ENCODE measurements around the gene GPBP1L1. TPM values are rescaled to one million over a fixed set of nuclear protein-coding genes. Genes with fewer than 3 reads are reported as not detected.
A peak's percentile ranks its signal among the peaks of the same experiment; 100 is the strongest.

Gene GPBP1L1
- total and polyA plus RNA-seq, 4 experiments from 2014 or later: 88.8 to 187 (median 161) TPM

DNA sequence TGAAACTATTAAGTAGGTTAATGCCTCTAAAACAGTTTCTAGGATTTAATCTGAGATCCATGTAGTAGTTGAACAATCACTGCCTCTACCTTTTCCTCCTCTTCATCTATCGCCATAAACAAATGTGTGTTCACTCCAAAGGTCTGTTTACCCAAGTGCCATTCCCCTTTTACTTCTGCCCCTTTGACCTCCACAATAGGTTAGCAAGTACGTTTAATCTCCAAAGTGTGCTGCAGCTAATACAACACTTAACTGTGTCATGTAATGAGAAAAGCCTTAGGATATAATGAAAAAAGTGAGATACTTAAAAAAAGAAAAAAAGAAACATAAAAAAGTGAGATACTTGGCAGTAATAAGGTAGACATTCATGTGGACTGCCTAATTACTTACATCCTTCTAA is 28.2 kb downstream of the GPBP1L1 start:
- no peaks in the 10 kb centered on the region for H3K27me3 ChIP-seq (ENCODE audit: insufficient read depth, low read length)
- Mint-ChIP-seq H3K4me3 (no peak overlapping the region), H3K27me3 (no peaks in the 10 kb centered on the region), H3K36me3 (peaks cover 40 to 70% of the 10 kb centered on the region in 2 donors), H3K4me1 (peaks cover 3 to 16% (median 5%) of the 10 kb centered on the region in 4 donors), H3K27ac (peak overlapping the region in 2 of 7 donors; percentile 20 to 88), H3K9me3 (no peaks in the 10 kb centered on the region)
- CTCF ChIA-PET (ENCODE audit: partially characterized antibody): no interaction called here
- intact Hi-C loops (cut with micrococcal nuclease): no loop called here
- H3K36me3 ChIP-seq (ENCODE audit: insufficient read depth, low read length): peaks cover 64% of the 10 kb centered on the region
- no peak overlapping the region for H3K27ac ChIP-seq (ENCODE audit: low read depth, low read length)
- no peak for DNase-seq
- no peaks in the 10 kb centered on the region for H3K9me3 ChIP-seq (ENCODE audit: control insufficient read depth in 1 of 2, low read length in 2 of 2)
- H3K4me1 ChIP-seq (ENCODE audit: insufficient read depth, low read length): no peaks in the 10 kb centered on the region
- no peak overlapping the region for H3K4me3 ChIP-seq (ENCODE audit: low read length in 2 of 2)
- POLR2A ChIA-PET (ENCODE audit: partially characterized antibody): no interaction called here

DNA sequence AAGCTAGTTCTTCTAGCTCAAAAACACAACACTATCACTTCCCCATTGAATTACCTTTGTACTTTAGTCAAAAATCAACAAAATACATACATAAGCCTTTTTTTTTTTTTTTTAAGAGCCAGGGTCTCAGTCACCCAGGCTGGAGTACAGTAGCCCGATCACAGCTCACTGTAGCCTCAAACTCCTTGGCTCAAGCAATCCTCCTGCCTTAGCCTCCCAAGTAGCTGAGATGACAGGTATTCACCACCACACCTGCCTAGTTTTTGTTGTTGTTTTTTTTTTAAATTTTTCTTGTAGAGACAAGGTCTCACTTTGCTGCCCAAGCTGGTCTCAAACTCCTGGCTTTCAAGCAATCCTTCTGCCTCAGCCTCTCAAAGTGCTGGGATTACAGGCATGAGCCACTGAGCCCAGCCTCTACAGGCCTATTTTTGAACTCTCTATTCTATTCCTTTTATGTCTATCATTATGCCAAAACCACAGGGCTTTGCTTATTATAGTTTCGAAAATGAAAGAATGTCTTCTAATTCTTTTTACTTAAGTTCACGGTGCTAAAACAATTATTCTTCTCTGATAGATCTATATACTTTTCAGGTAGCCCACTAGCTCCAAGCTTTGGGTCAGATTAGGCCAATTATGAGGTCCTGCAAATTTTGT is 29.6 kb downstream of the GPBP1L1 start:
- Histone ChIP-seq H3K9me3 (ENCODE audit: control insufficient read depth in 1 of 2, low read length in 2 of 2) (no peaks in the 10 kb centered on the region), H3K36me3 (ENCODE audit: insufficient read depth, low read length) (peaks cover 76% of the 10 kb centered on the region), H3K27me3 (ENCODE audit: insufficient read depth, low read length) (no peaks in the 10 kb centered on the region), H3K27ac (ENCODE audit: low read depth, low read length) (no peak overlapping the region), H3K4me3 (ENCODE audit: low read length in 2 of 2) (no peak overlapping the region), H3K4me1 (ENCODE audit: insufficient read depth, low read length) (no peaks in the 10 kb centered on the region)
- DNase-seq: no peak
- H3K27me3 Mint-ChIP-seq: no peaks in the 10 kb centered on the region
- H3K4me1 Mint-ChIP-seq: peaks cover 0 to 4% (median 3%) of the 10 kb centered on the region in 4 donors
- ChIA-PET CTCF (ENCODE audit: partially characterized antibody) (interaction anchor here (0.5 to 0.6 kb wide), 2 partner anchors 18 to 30 kb away, joined by 3 read pairs; partner anchors contain the start of gene GPBP1L1), POLR2A (ENCODE audit: partially characterized antibody) (interaction anchor here (0.8 to 1.0 kb wide), 2 partner anchors 30 to 32 kb away, joined by 3 read pairs; partner anchors contain the start of gene GPBP1L1)
- H3K4me3 Mint-ChIP-seq: no peak overlapping the region
- H3K9me3 Mint-ChIP-seq: no peaks in the 10 kb centered on the region
- peaks cover 47 to 80% of the 10 kb centered on the region in 2 donors for H3K36me3 Mint-ChIP-seq
- peak overlapping the region in 3 of 7 donors; percentile 10 to 46 (median 11) for H3K27ac Mint-ChIP-seq
- intact Hi-C loops (cut with micrococcal nuclease): no loop called here

- intact Hi-C loops (cut with micrococcal nuclease): no loop called here
- peak overlapping the region in 3 of 7 donors; percentile 48 to 60 (median 53) for H3K27ac Mint-ChIP-seq
- Histone ChIP-seq H3K27me3 (ENCODE audit: insufficient read depth, low read length) (no peaks in the 10 kb centered on the region), H3K9me3 (ENCODE audit: control insufficient read depth in 1 of 2, low read length in 2 of 2) (no peaks in the 10 kb centered on the region), H3K4me1 (ENCODE audit: insufficient read depth, low read length) (no peaks in the 10 kb centered on the region), H3K27ac (ENCODE audit: low read depth, low read length) (no peak overlapping the region), H3K4me3 (ENCODE audit: low read length in 2 of 2) (no peak overlapping the region), H3K36me3 (ENCODE audit: insufficient read depth, low read length) (peaks cover 84% of the 10 kb centered on the region)
- H3K27me3 Mint-ChIP-seq: no peaks in the 10 kb centered on the region
- no peaks in the 10 kb centered on the region for H3K9me3 Mint-ChIP-seq
- DNase-seq: no peak
- ChIA-PET CTCF (ENCODE audit: partially characterized antibody) (interaction anchor here (1.8 kb wide), 1 partner anchor 10 kb away, joined by 5 read pairs; no protein-coding TSS in a partner anchor), POLR2A (ENCODE audit: partially characterized antibody) (no interaction called here)
- peaks cover 0 to 6% (median under 1%) of the 10 kb centered on the region in 4 donors for H3K4me1 Mint-ChIP-seq
- H3K36me3 Mint-ChIP-seq: peaks cover 43 to 85% of the 10 kb centered on the region in 2 donors
- H3K4me3 Mint-ChIP-seq: no peak overlapping the region
Observed at GRCh38 chr1:45654540-45655280, 31.6 kb downstream of the GPBP1L1 start.

- H3K27ac Mint-ChIP-seq: peak overlapping the region in 4 of 7 donors; percentile 38 to 75 (median 44)
- Histone ChIP-seq H3K36me3 (ENCODE audit: insufficient read depth, low read length) (peaks cover 27% of the 10 kb centered on the region), H3K27ac (ENCODE audit: low read depth, low read length) (no peak overlapping the region), H3K4me1 (ENCODE audit: insufficient read depth, low read length) (no peaks in the 10 kb centered on the region), H3K4me3 (ENCODE audit: low read length in 2 of 2) (no peak overlapping the region), H3K27me3 (ENCODE audit: insufficient read depth, low read length) (no peaks in the 10 kb centered on the region), H3K9me3 (ENCODE audit: control insufficient read depth in 1 of 2, low read length in 2 of 2) (no peaks in the 10 kb centered on the region)
- H3K36me3 Mint-ChIP-seq: peaks cover 25 to 51% of the 10 kb centered on the region in 2 donors
- H3K4me3 Mint-ChIP-seq: no peak overlapping the region
- peaks cover 0 to 11% (median 8%) of the 10 kb centered on the region in 4 donors for H3K4me1 Mint-ChIP-seq
- ChIA-PET POLR2A (ENCODE audit: partially characterized antibody) (interaction anchor here (1.3 kb wide), 1 partner anchor 38 kb away, joined by 3 read pairs; no protein-coding TSS in a partner anchor), CTCF (ENCODE audit: partially characterized antibody) (interaction anchor here (1.4 kb wide), 1 partner anchor 31 kb away, joined by 3 read pairs; no protein-coding TSS in a partner anchor)
- no peaks in the 10 kb centered on the region for H3K27me3 Mint-ChIP-seq
- no peak for DNase-seq
- H3K9me3 Mint-ChIP-seq: no peaks in the 10 kb centered on the region
- intact Hi-C loops (cut with micrococcal nuclease): no loop called here
Observed at GRCh38 chr1:45647248-45648021, 38.9 kb downstream of the GPBP1L1 start.

- Histone ChIP-seq H3K27me3 (ENCODE audit: insufficient read depth, low read length) (no peaks in the 10 kb centered on the region), H3K36me3 (ENCODE audit: insufficient read depth, low read length) (peaks cover 18% of the 10 kb centered on the region), H3K4me3 (ENCODE audit: low read length in 2 of 2) (no peak overlapping the region), H3K9me3 (ENCODE audit: control insufficient read depth in 1 of 2, low read length in 2 of 2) (no peaks in the 10 kb centered on the region), H3K4me1 (ENCODE audit: insufficient read depth, low read length) (no peaks in the 10 kb centered on the region), H3K27ac (ENCODE audit: low read depth, low read length) (no peak overlapping the region)
- Mint-ChIP-seq H3K27ac (peak overlapping the region in 1 of 7 donors; percentile 18), H3K4me3 (no peak overlapping the region), H3K4me1 (peaks cover 0 to 8% (median 5%) of the 10 kb centered on the region in 4 donors), H3K9me3 (no peaks in the 10 kb centered on the region), H3K36me3 (peaks cover 26 to 48% of the 10 kb centered on the region in 2 donors), H3K27me3 (no peaks in the 10 kb centered on the region)
- ChIA-PET POLR2A (ENCODE audit: partially characterized antibody) (no interaction called here), CTCF (ENCODE audit: partially characterized antibody) (interaction anchor here (2.0 kb wide), 1 partner anchor 10 kb away, joined by 5 read pairs; no protein-coding TSS in a partner anchor)
- no peak for DNase-seq
- intact Hi-C loops (cut with micrococcal nuclease): no loop called here
Observed at GRCh38 chr1:45644661-45645060, 41.7 kb downstream of the GPBP1L1 start.

GRCh38 chr1:45643978-45644377 is 42.4 kb downstream of the GPBP1L1 start:
- Histone ChIP-seq H3K4me1 (ENCODE audit: insufficient read depth, low read length) (no peaks in the 10 kb centered on the region), H3K9me3 (ENCODE audit: control insufficient read depth in 1 of 2, low read length in 2 of 2) (no peaks in the 10 kb centered on the region), H3K27me3 (ENCODE audit: insufficient read depth, low read length) (no peaks in the 10 kb centered on the region), H3K36me3 (ENCODE audit: insufficient read depth, low read length) (peaks cover 22% of the 10 kb centered on the region), H3K4me3 (ENCODE audit: low read length in 2 of 2) (no peak overlapping the region), H3K27ac (ENCODE audit: low read depth, low read length) (no peak overlapping the region)
- ChIA-PET POLR2A (ENCODE audit: partially characterized antibody) (no interaction called here), CTCF (ENCODE audit: partially characterized antibody) (interaction anchor here (2.0 kb wide), 1 partner anchor 11 kb away, joined by 5 read pairs; no protein-coding TSS in a partner anchor)
- H3K9me3 Mint-ChIP-seq: no peaks in the 10 kb centered on the region
- H3K4me1 Mint-ChIP-seq: peaks cover 0 to 8% (median 5%) of the 10 kb centered on the region in 4 donors
- intact Hi-C loops (cut with micrococcal nuclease): no loop called here
- H3K27me3 Mint-ChIP-seq: no peaks in the 10 kb centered on the region
- no peak overlapping the region for H3K4me3 Mint-ChIP-seq
- DNase-seq: no peak
- H3K27ac Mint-ChIP-seq: peak overlapping the region in 1 of 7 donors; percentile 18
- H3K36me3 Mint-ChIP-seq: peaks cover 26 to 44% of the 10 kb centered on the region in 2 donors
